Esophagus squamous epithelium (tissue), 5 donors: ENCODE data around the gene NME7. TPM values are rescaled to one million over a fixed set of nuclear protein-coding genes. Genes with fewer than 3 reads are reported as not detected.

Experiments used
- DNase-seq: peaks from one replicate; lab custom pipeline; 2025; lab: John Stamatoyannopoulos, UW
- H3K27ac ChIP-seq, 4 donors: fragments of 200-600 bp; sonication (generic); one replicate each; pipeline ENCODE4 v1.5.1; 2016 to 2019; ENCODE audit warnings: mild to moderate bottlenecking in 1 of 4
- H3K27me3 ChIP-seq, 4 donors: fragments of 200-600 bp; sonication (generic); 1 replicate in 3 of 4; 2 replicates in 1 of 4; pipeline versions ENCODE4 v1.5.1 to v1.6.0; 2017 to 2021; ENCODE audit warnings: antibody characterized with exemption in 1 of 4
- H3K36me3 ChIP-seq, 3 donors: fragments of 200-600 bp; sonication (generic); one replicate each; pipeline ENCODE4 v1.5.1; 2016 to 2019
- H3K4me1 ChIP-seq, 3 donors: fragments of 200-600 bp; sonication (generic); one replicate each; pipeline ENCODE4 v1.5.1; 2017 to 2019
- H3K4me3 ChIP-seq, 4 donors: fragments of 200-600 bp; sonication (generic); 1 replicate in 3 of 4; 2 replicates in 1 of 4; pipeline ENCODE4 v1.5.1; 2016 to 2019; ENCODE audit warnings: mild to moderate bottlenecking in 2 of 4, moderate library complexity in 1 of 4
- H3K9me3 ChIP-seq, 3 donors: fragments of 200-600 bp; sonication (generic); one replicate each; pipeline ENCODE4 v1.5.1; 2016 to 2019
- CTCF ChIP-seq, 6 experiments: fragments of 450-650 bp in 4 of 6; fragments of 200-600 bp in 2 of 6; sonication (generic) in 2 of 6; IDR thresholded peaks; one replicate each; pipeline ENCODE4 v1.5.1; 2016 to 2019; ENCODE audit warnings: antibody characterized with exemption in 6 of 6, mild to moderate bottlenecking in 4 of 6, moderate library complexity in 4 of 6
- POLR2A ChIP-seq, 4 donors: fragments of 450-650 bp; IDR thresholded peaks; one replicate each; pipeline ENCODE4 v1.6.1; 2017; ENCODE audit warnings: antibody characterized with exemption in 4 of 4, mild to moderate bottlenecking in 4 of 4, moderate library complexity in 3 of 4
- WGBS, 2 donors: methylation state at CpG; one replicate each; pipeline ENCODE4 v1.1.5; 2018; 5-methylcytosine and 5-hydroxymethylcytosine counted together
- intact Hi-C: fragments of 100-400 bp; cut with DNase I; formaldehyde crosslinking; loops from one replicate; pipeline ENCODE4 v1.15.0; 2022
- total RNA-seq, 4 donors: library from RNA; depleted of rRNA; stranded (reverse); fragments of >200 nt; gene quantifications; one replicate each; pipeline ENCODE4 v1.1.0, GENCODE V29; 2016
- donor health status: DM: yes; HTN: yes; CAD: no.

The NME7 gene
- total RNA-seq, 4 donors from 2014 or later = 5.7 to 10.7 (median 7.4) TPM

- no peak for TF ChIP-seq POLR2A (IDR thresholded peaks at IDR 0.05)
- peak in 5 of 6 experiments; percentile 6 to 52 (median 31) for TF ChIP-seq CTCF (IDR thresholded peaks at IDR 0.05)
- Histone ChIP-seq H3K4me1 (peaks cover 25 to 89% (median 28%) of the 10 kb centered on the region in 3 donors), H3K36me3 (peaks cover 0 to 29% (median 0%) of the 10 kb centered on the region in 3 donors), H3K9me3 (no peaks in the 10 kb centered on the region), H3K4me3 (peak overlapping the region; percentile 69 to 95 (median 74)), H3K27ac (peak overlapping the region; percentile 85 to 97 (median 91)), H3K27me3 (peaks cover 0 to 4% (median 0%) of the 10 kb centered on the region in 4 donors)
- intact Hi-C loops = no loop called here
- no peak for DNase-seq
- WGBS, 2 donors = 27 to 30% methylated on average over 5 to 9 of the region's 10 CpGs
Measured at GRCh38 chr1:169108863-169109560, 258.6 kb downstream of the NME7 start.

GRCh38 chr1:169108223-169108622, 259.4 kb downstream of the NME7 start:
- peak overlapping the region; percentile 69 to 95 (median 74) for H3K4me3 ChIP-seq
- no peaks in the 10 kb centered on the region for H3K9me3 ChIP-seq
- peaks cover 26 to 89% (median 26%) of the 10 kb centered on the region in 3 donors for H3K4me1 ChIP-seq
- WGBS, 2 donors = 40 to 51% methylated on average over 2 of the region's 2 CpGs
- TF ChIP-seq CTCF (IDR thresholded peaks at IDR 0.05) (no peak), POLR2A (IDR thresholded peaks at IDR 0.05) (no peak)
- intact Hi-C loops = no loop called here
- no peak for DNase-seq
- peaks cover 0 to 4% (median 0%) of the 10 kb centered on the region in 4 donors for H3K27me3 ChIP-seq
- peaks cover 0 to 21% (median 0%) of the 10 kb centered on the region in 3 donors for H3K36me3 ChIP-seq
- peak overlapping the region; percentile 85 to 97 (median 91) for H3K27ac ChIP-seq

- intact Hi-C loops = no loop called here
- WGBS, 2 donors = 8 to 23% methylated on average over 9 of the region's 9 CpGs
- H3K4me3 ChIP-seq = peak overlapping the region; percentile 69 to 95 (median 74)
- peaks cover 30 to 89% (median 31%) of the 10 kb centered on the region in 3 donors for H3K4me1 ChIP-seq
- H3K27me3 ChIP-seq = peaks cover 0 to 4% (median 0%) of the 10 kb centered on the region in 4 donors
- TF ChIP-seq CTCF (IDR thresholded peaks at IDR 0.05) (no peak), POLR2A (IDR thresholded peaks at IDR 0.05) (peak in 1 of 4 donors; percentile 19)
- no peaks in the 10 kb centered on the region for H3K9me3 ChIP-seq
- H3K27ac ChIP-seq = peak overlapping the region; percentile 90 to 97 (median 93)
- peaks cover 0 to 16% (median 0%) of the 10 kb centered on the region in 3 donors for H3K36me3 ChIP-seq
- no peak for DNase-seq
Measured at GRCh38 chr1:169107603-169108208, 259.9 kb downstream of the NME7 start.

GRCh38 chr1:169106921-169107602, 260.5 kb downstream of the NME7 start:
- peak overlapping the region; percentile 90 to 97 (median 93) for H3K27ac ChIP-seq
- intact Hi-C loops = no loop called here
- peak in 1 of 6 experiments; percentile 4 for TF ChIP-seq CTCF (IDR thresholded peaks at IDR 0.05)
- no peak for TF ChIP-seq POLR2A (IDR thresholded peaks at IDR 0.05)
- no peak for DNase-seq
- WGBS, 2 donors = 0 to 1% methylated on average over 17 to 29 of the region's 41 CpGs
- peaks cover 0 to 10% (median 0%) of the 10 kb centered on the region in 3 donors for H3K36me3 ChIP-seq
- peak overlapping the region; percentile 69 to 95 (median 74) for H3K4me3 ChIP-seq
- H3K27me3 ChIP-seq = peaks cover 0 to 4% (median 0%) of the 10 kb centered on the region in 4 donors
- peaks cover 35 to 89% (median 38%) of the 10 kb centered on the region in 3 donors for H3K4me1 ChIP-seq
- no peaks in the 10 kb centered on the region for H3K9me3 ChIP-seq
